K562 (cell line): Measurements from ENCODE around the gene FGD6.

ENCODE experiments used
- ARID3A ChIP-seq: IDR thresholded peaks from 2 replicates; pipeline ENCODE4 v1.6.1; 2012; ENCODE audit warnings: low read depth, low read length, improper control_type of control experiment, borderline replicate concordance
- BRF1 ChIP-seq: IDR thresholded peaks from 3 replicates; pipeline ENCODE4 v1.6.1; 2011; ENCODE audit warnings: borderline replicate concordance, mild to moderate bottlenecking; ENCODE audit not compliant: insufficient read length; ENCODE audit errors: extremely low read depth
- CTCF ChIP-seq, 3 experiments: IDR thresholded peaks in 2 of 3; conservative IDR thresholded peaks in 1 of 3; 2 replicates each; pipeline ENCODE4 v1.5.1; 2011 to 2012; ENCODE audit warnings: low read length in 3 of 3, mild to moderate bottlenecking in 3 of 3, control low read depth in 2 of 3, improper control_type of control experiment in 1 of 3, inconsistent platforms in 1 of 3, low read depth in 1 of 3, mixed read lengths in 1 of 3, moderate library complexity in 1 of 3; ENCODE audit not compliant: insufficient read depth in 2 of 3
- EZH2 ChIP-seq: IDR thresholded peaks from 2 replicates; pipeline ENCODE4 v1.6.1; 2012; ENCODE audit warnings: low read depth, mild to moderate bottlenecking, inconsistent platforms, low read length, borderline replicate concordance
- FOXK2 ChIP-seq, 2 experiments: fragments of 450-650 bp; IDR thresholded peaks in 1 of 2; conservative IDR thresholded peaks in 1 of 2; 2 replicates each; pipeline ENCODE4 v1.6.1; 2016; ENCODE audit warnings: low read depth in 2 of 2, mild to moderate bottlenecking in 1 of 2
- KAT8 ChIP-seq: fragments of 450-650 bp; IDR thresholded peaks from 2 replicates; pipeline ENCODE4 v1.6.1; 2016; ENCODE audit warnings: low read depth, mild to moderate bottlenecking
- MXD1 ChIP-seq: fragments of 250-450 bp; sonication (Bioruptor Pico); IDR thresholded peaks from 2 replicates; pipeline ENCODE4 v1.8.0; 2021; ENCODE audit warnings: borderline replicate concordance, mild to moderate bottlenecking, moderate library complexity; ENCODE audit not compliant: poor library complexity, severe bottlenecking
- RFX5 ChIP-seq: IDR thresholded peaks from 2 replicates; pipeline ENCODE4 v1.6.1; 2011; ENCODE audit warnings: low read depth, mild to moderate bottlenecking, improper control_type of control experiment, low read length
- SMARCC2 ChIP-seq: fragments of 450-650 bp; IDR thresholded peaks from 2 replicates; pipeline ENCODE4 v1.6.1; 2017; ENCODE audit warnings: antibody characterized with exemption, moderate library complexity, mild to moderate bottlenecking, low read depth
- ZBTB26 ChIP-seq: fragments of 450-650 bp; formaldehyde crosslinking; IDR thresholded peaks from 2 replicates; pipeline ENCODE4 v1.4.0; 2022; ENCODE audit warnings: missing genetic modification characterization
- ZFX ChIP-seq: sonication (generic); formaldehyde crosslinking; IDR thresholded peaks from 2 replicates; pipeline ENCODE4 v1.8.0; 2022; ENCODE audit warnings: mild to moderate bottlenecking, missing genetic modification reagents, moderate library complexity
- ZKSCAN3 ChIP-seq: fragments of 250-450 bp; sonication (Bioruptor Pico); IDR thresholded peaks from 2 replicates; pipeline ENCODE4 v1.4.0; 2020
- ZNF263 ChIP-seq: sonication (generic); formaldehyde crosslinking; IDR thresholded peaks from 2 replicates; pipeline ENCODE4 v1.8.0; 2022; ENCODE audit warnings: mild to moderate bottlenecking, missing genetic modification reagents, borderline replicate concordance

- TF ChIP-seq ARID3A = no peak
- TF ChIP-seq SMARCC2 = no peak
- no peak for TF ChIP-seq CTCF (IDR thresholded peaks at IDR 0.05 in 2 of 3, conservative IDR thresholded peaks at IDR 0.05 in 1 of 3; ENCODE audit: insufficient read depth in 2 of 3, low read depth in 1 of 3, low read length in 3 of 3)
- no peak for TF ChIP-seq EZH2
- no peak for TF ChIP-seq ZNF263 (CRISPR knock-in tag)
- TF ChIP-seq BRF1 = no peak
- TF ChIP-seq MXD1 (CRISPR knock-in tag) = no peak
- TF ChIP-seq KAT8 = no peak
- TF ChIP-seq ZKSCAN3 (CRISPR knock-in tag) = no peak
- TF ChIP-seq FOXK2 (conservative IDR thresholded peaks at IDR 0.05 in 1 of 2, IDR thresholded peaks at IDR 0.05 in 1 of 2; ENCODE audit: low read depth in 2 of 2) = no peak
- no peak for TF ChIP-seq RFX5
- TF ChIP-seq ZFX (CRISPR knock-in tag) = no peak
- TF ChIP-seq ZBTB26 (CRISPR knock-in tag) = no peak
Observed at GRCh38 chr12:95129115-95129514, 88.2 kb downstream of the FGD6 start.
